Tibial nerve (tissue), 4 donors: ENCODE measurements around the gene BTD.

Experiments
- EP300 ChIP-seq, 2 donors: sonication (generic); formaldehyde crosslinking; IDR thresholded peaks; one replicate each; pipeline ENCODE4 v1.6.1; 2017; ENCODE audit warnings: antibody characterized with exemption in 2 of 2, mild to moderate bottlenecking in 1 of 2
- POLR2A ChIP-seq, 2 donors: fragments of 450-650 bp; IDR thresholded peaks; one replicate each; pipeline ENCODE4 v1.6.1; 2017; ENCODE audit warnings: antibody characterized with exemption in 2 of 2, mild to moderate bottlenecking in 2 of 2, moderate library complexity in 2 of 2
- TF ChIP-seq, protein P1 (sequence below), 5 experiments: fragments of 200-600 bp in 3 of 5; fragments of 450-650 bp in 2 of 5; sonication (generic) in 3 of 5; IDR thresholded peaks; one replicate each; pipeline ENCODE4 v1.5.1; 2016 to 2019; ENCODE audit warnings: antibody characterized with exemption in 5 of 5, mild to moderate bottlenecking in 3 of 5, moderate library complexity in 2 of 5

DNA sequence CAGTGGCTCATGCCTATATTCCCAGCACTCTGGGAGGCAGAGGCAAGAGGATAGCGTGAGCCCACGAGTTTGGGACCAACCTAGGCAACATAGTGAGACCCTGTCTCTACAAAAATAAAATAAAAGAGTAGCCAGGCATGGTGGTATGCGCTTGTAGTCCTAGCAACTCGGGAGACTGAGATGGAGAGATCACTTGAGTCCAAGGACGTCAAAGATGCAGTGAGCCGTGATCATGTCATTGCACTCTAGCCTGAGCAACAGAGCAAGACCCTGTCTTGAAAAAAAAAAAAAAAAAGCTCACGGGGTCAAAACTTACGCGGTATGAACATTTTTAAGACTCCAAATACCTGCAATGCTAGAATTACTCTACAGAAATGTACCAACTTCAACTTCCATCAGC, 43.0 kb upstream of the BTD start:
- TF ChIP-seq, protein P1, sequence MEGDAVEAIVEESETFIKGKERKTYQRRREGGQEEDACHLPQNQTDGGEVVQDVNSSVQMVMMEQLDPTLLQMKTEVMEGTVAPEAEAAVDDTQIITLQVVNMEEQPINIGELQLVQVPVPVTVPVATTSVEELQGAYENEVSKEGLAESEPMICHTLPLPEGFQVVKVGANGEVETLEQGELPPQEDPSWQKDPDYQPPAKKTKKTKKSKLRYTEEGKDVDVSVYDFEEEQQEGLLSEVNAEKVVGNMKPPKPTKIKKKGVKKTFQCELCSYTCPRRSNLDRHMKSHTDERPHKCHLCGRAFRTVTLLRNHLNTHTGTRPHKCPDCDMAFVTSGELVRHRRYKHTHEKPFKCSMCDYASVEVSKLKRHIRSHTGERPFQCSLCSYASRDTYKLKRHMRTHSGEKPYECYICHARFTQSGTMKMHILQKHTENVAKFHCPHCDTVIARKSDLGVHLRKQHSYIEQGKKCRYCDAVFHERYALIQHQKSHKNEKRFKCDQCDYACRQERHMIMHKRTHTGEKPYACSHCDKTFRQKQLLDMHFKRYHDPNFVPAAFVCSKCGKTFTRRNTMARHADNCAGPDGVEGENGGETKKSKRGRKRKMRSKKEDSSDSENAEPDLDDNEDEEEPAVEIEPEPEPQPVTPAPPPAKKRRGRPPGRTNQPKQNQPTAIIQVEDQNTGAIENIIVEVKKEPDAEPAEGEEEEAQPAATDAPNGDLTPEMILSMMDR (IDR thresholded peaks at IDR 0.05), result no peak
- TF ChIP-seq EP300 (IDR thresholded peaks at IDR 0.05), result no peak
- no peak for TF ChIP-seq POLR2A (IDR thresholded peaks at IDR 0.05)
